ENCODE measurements around the gene RCOR2.
"Not testable (repeated sequence)": the region's sequence is repeated elsewhere in the genome, so short reads cannot be mapped to it uniquely, and the experiment has no call there.

GRCh38 chr11:63863620-63864019, 53.3 kb downstream of the RCOR2 start:
- TF ChIP-seq CTCF (conservative IDR thresholded peaks at IDR 0.05; ENCODE audit: low read depth in 2 of 2); EZH2phosphoT487 (IDR thresholded peaks at IDR 0.05; ENCODE audit: unreplicated experiment); EZH2 (IDR thresholded peaks at IDR 0.05; ENCODE audit: low read depth, unreplicated experiment); JUNB (IDR thresholded peaks at IDR 0.05; ENCODE audit: unreplicated experiment); ZNF114 (CRISPR knock-in tag; IDR thresholded peaks at IDR 0.05); POLR2AphosphoS5 (IDR thresholded peaks at IDR 0.05; ENCODE audit: low read depth); STAT1 (IDR thresholded peaks at IDR 0.05; ENCODE audit: unreplicated experiment); REST (IDR thresholded peaks at IDR 0.05; ENCODE audit: unreplicated experiment); ZNF331 (CRISPR knock-in tag; IDR thresholded peaks at IDR 0.05; ENCODE audit: low read depth); NANOG (IDR thresholded peaks at IDR 0.05; ENCODE audit: borderline replicate concordance); CREB1 (CRISPR knock-in tag; IDR thresholded peaks at IDR 0.05; ENCODE audit: low read depth); ETS1 (IDR thresholded peaks at IDR 0.05): not testable (repeated sequence)

Data from GM23338 (cell line).